Liver (tissue), 3 donors: ENCODE data around the gene CCDC88C.

Experiments
- ATF3 ChIP-seq: IDR thresholded peaks from 2 replicates; pipeline ENCODE4 v1.6.1; 2016; ENCODE audit warnings: antibody characterized with exemption
- CTCF ChIP-seq: fragments of 150-350 bp; IDR thresholded peaks from 2 replicates; pipeline ENCODE4 v1.5.1; 2017; ENCODE audit warnings: improper control_type of control experiment, low read depth, low read length; ENCODE audit not compliant: missing input control
- EGR1 ChIP-seq, 2 donors: IDR thresholded peaks; 2 replicates each; pipeline ENCODE4 v1.6.1; 2016 to 2018; ENCODE audit warnings: antibody characterized with exemption in 2 of 2, low read depth in 2 of 2
- FOXA1 ChIP-seq: IDR thresholded peaks from 2 replicates; pipeline ENCODE4 v1.6.1; 2016; ENCODE audit warnings: antibody characterized with exemption
- HNF4A ChIP-seq, 2 donors: conservative IDR thresholded peaks; 2 replicates each; pipeline ENCODE4 v1.6.1; 2016; ENCODE audit warnings: antibody characterized with exemption in 2 of 2, mild to moderate bottlenecking in 2 of 2
- HNF4G ChIP-seq: IDR thresholded peaks from 2 replicates; pipeline ENCODE4 v1.6.1; 2016; ENCODE audit warnings: antibody characterized with exemption
- REST ChIP-seq: IDR thresholded peaks from 2 replicates; pipeline ENCODE4 v1.6.1; 2016; ENCODE audit warnings: antibody characterized with exemption, mild to moderate bottlenecking
- SP1 ChIP-seq: IDR thresholded peaks from 2 replicates; pipeline ENCODE4 v1.6.1; 2018; ENCODE audit warnings: antibody characterized with exemption, mild to moderate bottlenecking
- TAF1 ChIP-seq: conservative IDR thresholded peaks from 2 replicates; pipeline ENCODE4 v1.6.1; 2016; ENCODE audit warnings: antibody characterized with exemption, mild to moderate bottlenecking
- YY1 ChIP-seq: IDR thresholded peaks from 2 replicates; pipeline ENCODE4 v1.6.1; 2016; ENCODE audit warnings: antibody characterized with exemption, mild to moderate bottlenecking
- ZBTB33 ChIP-seq: IDR thresholded peaks from 2 replicates; pipeline ENCODE4 v1.6.1; 2016; ENCODE audit warnings: antibody characterized with exemption
- donor health status: healthy.
- donor health status: healthy.

GRCh38 chr14:91256661-91257060 is 161.0 kb downstream of the CCDC88C start:
- TF ChIP-seq EGR1 (IDR thresholded peaks at IDR 0.05; ENCODE audit: low read depth in 2 of 2) (no peak), CTCF (no peak), FOXA1 (no peak), HNF4G (no peak), SP1 (no peak), ZBTB33 (no peak), TAF1 (no peak), REST (no peak), YY1 (no peak), ATF3 (no peak), HNF4A (conservative IDR thresholded peaks at IDR 0.05) (no peak)
